ENCODE measurements around the gene RPS17.

GRCh38 chr15:82569834-82570233 is 29.6 kb upstream of the RPS17 start:
- TF ChIP-seq, protein P1, sequence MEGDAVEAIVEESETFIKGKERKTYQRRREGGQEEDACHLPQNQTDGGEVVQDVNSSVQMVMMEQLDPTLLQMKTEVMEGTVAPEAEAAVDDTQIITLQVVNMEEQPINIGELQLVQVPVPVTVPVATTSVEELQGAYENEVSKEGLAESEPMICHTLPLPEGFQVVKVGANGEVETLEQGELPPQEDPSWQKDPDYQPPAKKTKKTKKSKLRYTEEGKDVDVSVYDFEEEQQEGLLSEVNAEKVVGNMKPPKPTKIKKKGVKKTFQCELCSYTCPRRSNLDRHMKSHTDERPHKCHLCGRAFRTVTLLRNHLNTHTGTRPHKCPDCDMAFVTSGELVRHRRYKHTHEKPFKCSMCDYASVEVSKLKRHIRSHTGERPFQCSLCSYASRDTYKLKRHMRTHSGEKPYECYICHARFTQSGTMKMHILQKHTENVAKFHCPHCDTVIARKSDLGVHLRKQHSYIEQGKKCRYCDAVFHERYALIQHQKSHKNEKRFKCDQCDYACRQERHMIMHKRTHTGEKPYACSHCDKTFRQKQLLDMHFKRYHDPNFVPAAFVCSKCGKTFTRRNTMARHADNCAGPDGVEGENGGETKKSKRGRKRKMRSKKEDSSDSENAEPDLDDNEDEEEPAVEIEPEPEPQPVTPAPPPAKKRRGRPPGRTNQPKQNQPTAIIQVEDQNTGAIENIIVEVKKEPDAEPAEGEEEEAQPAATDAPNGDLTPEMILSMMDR (conservative IDR thresholded peaks at IDR 0.05; ENCODE audit: low read depth, low read length): no peak
- TF ChIP-seq POLR2A (IDR thresholded peaks at IDR 0.05; ENCODE audit: low read depth, low read length) (no peak), CEBPB (IDR thresholded peaks at IDR 0.05; ENCODE audit: low read depth, low read length) (no peak), RAD21 (IDR thresholded peaks at IDR 0.05; ENCODE audit: low read length) (no peak), MXI1 (IDR thresholded peaks at IDR 0.05; ENCODE audit: borderline replicate concordance, low read depth, low read length) (no peak), MAZ (IDR thresholded peaks at IDR 0.05; ENCODE audit: borderline replicate concordance, low read depth, low read length) (no peak), RFX5 (IDR thresholded peaks at IDR 0.05; ENCODE audit: low read depth, low read length) (no peak), CHD1 (IDR thresholded peaks at IDR 0.05; ENCODE audit: low read depth, low read length) (no peak), FOS (IDR thresholded peaks at IDR 0.05; ENCODE audit: low read depth, low read length) (no peak), BHLHE40 (IDR thresholded peaks at IDR 0.05; ENCODE audit: low read depth, low read length) (no peak)
- TF ChIP-seq, protein P2, sequence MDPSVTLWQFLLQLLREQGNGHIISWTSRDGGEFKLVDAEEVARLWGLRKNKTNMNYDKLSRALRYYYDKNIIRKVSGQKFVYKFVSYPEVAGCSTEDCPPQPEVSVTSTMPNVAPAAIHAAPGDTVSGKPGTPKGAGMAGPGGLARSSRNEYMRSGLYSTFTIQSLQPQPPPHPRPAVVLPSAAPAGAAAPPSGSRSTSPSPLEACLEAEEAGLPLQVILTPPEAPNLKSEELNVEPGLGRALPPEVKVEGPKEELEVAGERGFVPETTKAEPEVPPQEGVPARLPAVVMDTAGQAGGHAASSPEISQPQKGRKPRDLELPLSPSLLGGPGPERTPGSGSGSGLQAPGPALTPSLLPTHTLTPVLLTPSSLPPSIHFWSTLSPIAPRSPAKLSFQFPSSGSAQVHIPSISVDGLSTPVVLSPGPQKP (IDR thresholded peaks at IDR 0.05; ENCODE audit: borderline replicate concordance, low read depth, low read length): no peak

Data from IMR-90 (cell line).